Hypothalamus (tissue), 51 donors: ENCODE results near the gene RBBP8.

Source experiments
- DNase-seq, 51 donors: peaks; one replicate each; lab custom pipeline; 2025; lab: John Stamatoyannopoulos, UW

RBBP8 gene

DNA sequence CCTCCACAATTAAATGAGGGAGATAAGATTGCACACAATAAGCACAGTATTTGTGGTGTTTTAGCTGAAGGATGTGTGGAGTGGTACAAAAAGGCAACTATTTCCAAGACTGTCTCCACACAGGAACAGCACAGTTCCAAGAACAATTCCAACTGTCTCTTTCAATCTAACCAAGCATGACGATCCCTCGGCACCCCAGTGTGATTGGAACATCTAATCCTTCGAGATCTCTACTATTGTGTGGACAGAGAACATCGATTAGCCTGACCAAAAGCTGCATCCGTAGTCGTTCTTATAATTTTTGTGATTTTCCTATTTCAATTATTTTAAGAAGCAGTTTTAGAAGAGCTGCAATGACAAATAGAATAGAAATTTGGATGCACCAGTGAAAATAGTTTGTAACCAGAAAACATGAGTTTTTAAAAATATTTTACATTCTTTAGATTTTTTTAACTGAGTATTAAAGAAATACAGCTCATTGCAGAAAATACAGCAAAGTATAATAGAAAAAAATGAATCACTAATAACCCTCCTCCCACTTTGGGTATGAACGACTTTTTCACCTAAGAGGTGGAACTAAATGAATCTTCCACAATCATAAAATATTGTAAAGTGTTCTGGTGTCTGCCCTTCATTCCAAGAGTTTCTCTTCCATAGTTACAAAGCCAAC is 125.8 kb downstream of the RBBP8 start:
- no peak for DNase-seq

DNA sequence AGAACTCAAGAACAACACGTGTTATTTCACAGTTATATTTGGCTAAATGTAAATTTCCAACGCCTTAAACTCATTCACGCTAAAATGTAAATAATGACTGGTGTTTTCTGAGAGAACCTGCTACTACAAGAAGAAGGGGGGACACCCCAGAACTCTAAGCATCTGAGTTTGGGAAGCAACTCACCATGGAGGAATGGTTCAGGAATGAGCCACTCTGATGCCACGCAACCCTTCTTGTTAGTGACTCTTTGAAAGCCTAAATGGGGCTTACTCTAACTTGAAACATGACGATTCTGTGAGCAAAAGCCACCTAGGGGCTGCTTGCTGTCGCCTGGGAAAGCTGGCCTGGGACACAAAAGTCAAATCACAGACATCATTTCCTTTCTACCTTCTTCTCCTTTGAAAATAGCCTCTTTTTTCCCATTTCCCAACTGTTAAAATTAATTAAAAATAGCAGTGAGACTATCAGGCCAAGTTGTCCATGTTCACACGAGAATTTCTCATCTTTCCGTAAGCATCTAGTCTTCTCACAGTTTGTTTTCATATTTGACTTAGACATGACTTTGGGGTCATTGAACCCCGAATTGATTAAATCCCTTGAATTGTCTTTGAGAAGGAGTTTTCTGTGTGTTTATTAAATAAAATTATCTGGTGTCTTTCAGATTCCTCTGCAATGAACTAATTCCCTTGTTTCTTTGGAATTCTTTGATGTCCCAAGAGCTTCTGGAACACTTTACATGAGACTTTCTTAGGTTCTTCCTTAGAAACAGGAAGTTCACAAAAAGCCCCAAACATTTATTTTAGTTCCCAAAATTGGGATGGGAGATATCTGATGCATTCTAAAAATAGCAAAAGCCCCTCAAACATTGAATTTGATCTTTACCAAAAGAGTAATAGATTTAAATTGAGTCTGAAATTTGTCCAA is 126.7 kb downstream of the RBBP8 start:
- DNase-seq = no peak

DNA sequence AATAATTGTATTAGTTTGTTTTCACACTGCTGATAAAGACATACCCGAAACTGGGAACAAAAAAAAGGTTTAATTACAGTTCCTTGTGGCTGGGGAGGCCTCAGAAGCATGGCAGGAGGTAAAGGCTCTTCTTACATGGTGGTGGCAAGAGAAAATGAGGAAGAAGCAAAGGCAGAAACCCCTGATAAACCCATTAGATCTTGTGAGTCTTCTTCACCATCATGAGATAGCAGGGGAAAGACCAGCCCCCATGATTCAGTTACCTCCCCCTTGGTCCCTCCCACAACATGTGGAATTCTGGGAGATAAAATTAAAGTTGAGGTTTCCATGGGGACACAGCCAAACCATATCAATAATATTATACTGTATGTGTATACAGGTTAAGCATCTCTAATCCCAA is 128.9 kb downstream of the RBBP8 start:
- DNase-seq = no peak

DNA sequence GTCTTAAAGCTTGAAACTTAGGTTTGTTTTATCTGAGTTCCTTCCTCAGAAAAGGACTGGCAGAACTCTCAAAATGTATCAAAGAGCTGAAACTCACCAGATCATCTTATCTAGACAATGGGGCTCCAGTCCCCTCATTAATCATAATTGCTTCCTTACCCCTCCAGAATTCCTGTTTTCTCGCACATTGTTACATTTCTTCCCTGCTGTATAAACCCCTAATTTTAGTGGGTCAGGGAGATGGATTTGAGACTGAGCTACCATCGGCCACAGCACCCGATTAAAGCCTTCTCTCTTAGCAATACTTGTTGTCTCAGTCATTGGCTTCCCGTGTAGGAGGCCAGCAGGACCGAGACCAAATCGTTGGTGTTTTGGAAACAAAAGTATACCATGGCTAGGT is 130.4 kb downstream of the RBBP8 start:
- DNase-seq = no peak

DNA sequence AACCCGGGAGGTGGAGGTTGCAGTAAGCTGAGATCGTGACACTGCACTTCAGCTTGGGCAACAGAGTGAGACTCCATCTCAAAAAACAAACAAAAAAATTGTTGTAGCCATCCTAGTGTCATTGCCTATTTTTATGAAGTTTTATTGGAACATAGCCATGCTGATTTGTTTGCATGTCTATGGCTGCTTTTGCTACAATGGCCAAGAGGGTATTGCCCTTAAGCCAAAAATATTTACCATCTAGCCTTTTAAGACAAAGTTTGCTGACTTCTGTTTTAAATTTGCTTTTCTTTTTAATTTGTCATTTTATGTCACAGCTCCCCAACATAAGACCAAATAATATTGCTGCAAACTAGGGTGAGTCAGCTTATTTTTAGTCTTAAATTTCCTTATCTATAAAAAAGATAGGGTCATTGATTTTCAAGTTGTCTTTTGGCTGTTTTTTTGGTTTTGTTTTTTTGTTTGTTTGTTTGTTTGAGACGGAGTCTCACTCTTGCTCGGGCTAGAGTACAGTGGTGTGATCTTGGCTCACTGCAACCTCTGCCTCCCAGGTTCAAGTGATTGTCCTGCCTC is 132.2 kb downstream of the RBBP8 start:
- DNase-seq = no peak

DNA sequence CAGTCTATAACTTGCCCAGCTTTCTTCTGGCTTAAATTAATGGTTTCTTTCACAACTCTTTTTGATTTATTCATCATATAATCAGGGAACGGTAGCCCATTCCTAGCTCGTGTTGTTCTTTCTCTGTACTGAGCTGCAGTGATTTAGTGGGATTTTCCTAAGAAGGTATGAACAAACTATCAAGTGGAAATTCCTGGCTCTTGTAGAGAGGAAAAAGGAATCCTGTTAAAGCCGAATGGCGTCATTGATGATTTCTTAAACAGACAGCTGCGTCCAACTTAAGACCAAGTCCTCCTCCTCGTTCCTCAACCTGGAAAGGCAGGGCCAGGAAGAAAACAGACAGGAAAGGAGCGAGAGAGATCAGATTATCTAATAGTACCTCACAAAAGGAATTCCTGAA is 132.9 kb downstream of the RBBP8 start:
- DNase-seq = no peak

DNA sequence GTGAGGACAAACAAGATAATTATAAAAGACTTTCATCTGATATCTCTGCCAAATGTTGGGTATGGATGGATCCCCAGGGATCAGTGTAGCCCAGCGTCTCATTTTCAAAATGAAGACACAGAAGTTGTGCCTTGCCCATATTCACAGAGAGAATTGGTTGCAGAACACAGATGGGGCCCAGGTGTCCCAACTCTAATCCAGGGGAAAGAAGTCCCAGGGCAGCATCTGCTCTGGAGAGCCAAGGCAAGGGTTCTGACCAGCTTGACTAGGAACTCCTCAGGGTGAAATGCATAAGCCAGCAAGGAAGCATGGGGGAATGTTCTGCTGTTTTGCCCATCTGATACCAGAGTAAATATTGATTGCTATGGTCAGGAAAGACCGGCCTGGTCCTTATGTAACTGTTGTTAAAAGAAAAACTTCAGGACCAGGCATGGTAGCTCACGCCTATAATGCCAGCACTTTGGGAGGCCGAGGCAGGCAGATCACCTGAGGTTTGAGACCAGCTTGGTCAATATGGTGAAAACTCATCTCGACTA is 133.4 kb downstream of the RBBP8 start:
- no peak for DNase-seq

DNA sequence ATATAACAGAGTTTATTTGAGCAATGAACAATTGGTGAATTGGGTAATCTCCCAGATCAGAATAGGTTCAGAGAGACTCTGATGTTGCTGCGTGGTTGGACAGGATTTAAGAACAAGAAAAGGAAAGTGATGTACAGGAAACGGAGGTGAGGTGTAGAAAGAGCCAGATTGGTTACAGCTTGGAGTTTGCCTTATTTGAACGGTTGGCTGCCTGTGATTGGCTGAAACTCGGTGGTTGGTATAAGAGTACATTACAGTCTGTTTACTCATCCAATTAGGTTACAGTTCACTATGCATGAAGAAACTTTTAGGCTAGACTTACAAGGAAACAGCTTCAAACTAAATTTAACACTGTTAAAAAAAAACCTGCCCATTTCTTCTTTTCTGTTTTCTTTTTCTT is 134.1 kb downstream of the RBBP8 start:
- DNase-seq = no peak

DNA sequence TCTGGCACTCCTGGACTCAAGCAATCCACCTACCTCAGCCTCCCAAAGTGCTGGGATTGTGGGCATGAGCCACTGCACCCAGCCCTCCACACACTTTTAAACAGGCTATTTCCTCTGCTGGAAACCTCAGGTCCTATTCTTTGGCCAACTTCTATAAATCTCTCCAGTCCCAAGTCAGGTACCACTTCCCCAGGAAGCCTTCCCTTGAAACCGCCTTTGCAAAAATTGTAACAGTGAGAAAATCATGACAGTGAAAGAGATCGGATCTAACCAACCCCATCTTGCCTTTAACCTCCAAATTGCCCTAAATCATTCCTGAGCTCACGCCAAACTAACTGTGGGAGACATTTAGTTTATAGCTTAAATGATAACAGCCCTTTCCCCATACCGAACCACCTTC is 134.9 kb downstream of the RBBP8 start:
- no peak for DNase-seq

DNA sequence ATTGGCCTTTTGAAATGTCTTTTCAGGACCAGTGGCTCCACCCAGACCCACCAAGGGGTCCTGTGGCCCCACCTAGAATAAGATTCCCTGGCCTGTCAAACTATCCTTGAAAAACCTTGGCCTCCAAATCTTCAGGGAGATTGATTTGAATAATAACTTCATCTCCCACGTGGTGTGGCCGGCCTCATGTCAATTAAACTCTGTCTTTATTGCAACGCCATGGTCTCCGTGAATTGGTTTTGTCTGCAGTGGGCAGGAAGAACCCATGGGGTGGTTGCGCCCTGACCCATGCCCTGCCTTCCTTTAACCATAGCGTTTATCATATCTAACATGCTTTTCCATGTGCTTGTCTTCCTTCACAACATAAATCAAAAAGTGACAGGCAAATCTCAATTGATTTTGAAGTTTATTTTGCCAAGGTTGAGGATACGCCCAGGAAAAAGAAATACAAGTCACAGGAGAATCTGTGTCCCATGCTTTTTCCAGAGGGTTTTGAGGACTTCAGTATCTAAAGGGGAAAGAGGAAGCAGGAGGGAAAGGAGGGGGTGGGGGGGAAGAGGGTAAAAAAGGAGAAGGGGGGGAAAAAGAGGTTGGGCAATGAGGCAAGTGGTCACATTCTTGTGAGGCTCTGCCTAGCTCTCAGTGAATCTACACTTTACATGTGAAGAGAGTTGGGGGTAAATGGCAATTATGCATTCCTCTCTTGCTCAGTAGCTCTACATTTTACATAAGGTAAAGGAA is 135.6 kb downstream of the RBBP8 start:
- no peak for DNase-seq

DNA sequence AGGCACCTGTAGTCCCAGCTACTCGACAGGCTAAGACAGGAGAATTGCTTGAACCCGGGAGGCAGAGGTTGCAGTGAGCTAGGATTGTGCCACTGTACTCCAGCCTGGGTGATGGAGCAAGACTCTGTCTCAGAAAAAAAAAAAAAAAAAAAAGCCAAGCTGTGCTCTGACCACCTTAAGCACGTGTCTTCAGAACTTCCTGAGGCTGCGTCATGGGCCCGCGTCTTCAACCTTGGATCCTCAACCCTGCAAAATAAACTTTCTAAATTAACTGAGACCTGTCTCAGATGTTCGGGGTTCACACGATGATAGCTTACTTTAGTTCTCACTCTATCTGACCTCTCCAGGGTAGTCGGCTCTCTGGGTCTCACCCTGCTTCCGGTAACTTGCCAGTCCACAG is 136.4 kb downstream of the RBBP8 start:
- no peak for DNase-seq

DNA sequence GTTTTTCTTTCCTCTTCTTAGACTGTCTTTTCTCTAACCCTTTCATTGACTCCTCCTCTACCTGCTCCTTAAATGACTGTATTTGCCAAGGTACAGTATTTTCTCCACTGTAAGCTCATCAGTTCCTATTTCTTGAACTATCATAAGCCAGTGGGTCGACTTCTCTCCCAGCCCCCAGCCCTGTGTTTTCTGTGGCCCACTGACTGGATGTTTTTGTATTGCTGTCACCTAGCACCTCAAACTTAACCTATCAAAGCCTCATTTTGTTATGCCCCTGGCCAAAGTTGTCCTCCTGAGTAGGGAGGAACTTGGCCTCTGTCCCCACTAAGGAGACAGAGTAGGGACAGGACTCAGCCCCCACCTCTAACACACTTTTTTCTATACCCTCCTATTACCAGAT is 136.8 kb downstream of the RBBP8 start:
- DNase-seq = no peak

DNA sequence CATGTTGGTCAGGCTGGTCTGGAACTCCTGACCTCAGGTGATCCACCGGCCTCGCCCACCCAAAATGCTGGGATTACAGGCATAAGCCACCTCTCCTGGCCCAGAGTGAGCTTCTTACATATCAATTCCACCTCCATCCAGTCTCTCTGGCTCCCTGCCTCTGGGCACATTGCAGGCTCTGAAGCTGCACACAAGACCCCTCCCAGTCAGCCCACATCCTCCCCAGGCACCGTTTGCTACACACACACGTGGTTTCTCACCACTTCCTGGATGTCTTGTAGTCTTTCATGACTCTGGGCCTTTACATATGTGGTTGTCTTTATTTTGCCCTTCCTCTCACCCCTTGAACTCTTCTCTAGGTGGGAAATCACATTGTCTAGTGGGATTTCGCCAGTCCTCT is 138.2 kb downstream of the RBBP8 start:
- DNase-seq = peak in 13 of 51 donors; percentile 5 to 29 (median 15)

DNA sequence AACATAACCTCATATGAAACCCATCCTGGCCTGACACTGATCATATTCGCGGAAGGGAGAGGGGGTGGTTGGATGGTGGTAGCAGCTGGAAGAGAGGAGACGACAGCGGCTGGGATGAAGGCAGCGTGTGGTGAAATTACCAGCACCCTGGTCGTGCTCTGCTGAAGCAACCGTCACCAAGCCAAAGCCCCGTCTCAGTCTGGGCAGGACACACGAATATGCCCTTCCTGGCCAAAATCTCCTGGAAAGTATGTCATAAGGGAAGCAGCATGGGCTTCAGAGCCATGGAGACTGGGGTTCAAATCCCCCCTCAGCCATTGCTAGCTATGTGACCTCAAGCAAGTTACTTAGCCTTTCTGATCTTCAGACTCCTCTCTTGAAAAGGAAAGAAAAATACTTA is 139.0 kb downstream of the RBBP8 start:
- DNase-seq = no peak

DNA sequence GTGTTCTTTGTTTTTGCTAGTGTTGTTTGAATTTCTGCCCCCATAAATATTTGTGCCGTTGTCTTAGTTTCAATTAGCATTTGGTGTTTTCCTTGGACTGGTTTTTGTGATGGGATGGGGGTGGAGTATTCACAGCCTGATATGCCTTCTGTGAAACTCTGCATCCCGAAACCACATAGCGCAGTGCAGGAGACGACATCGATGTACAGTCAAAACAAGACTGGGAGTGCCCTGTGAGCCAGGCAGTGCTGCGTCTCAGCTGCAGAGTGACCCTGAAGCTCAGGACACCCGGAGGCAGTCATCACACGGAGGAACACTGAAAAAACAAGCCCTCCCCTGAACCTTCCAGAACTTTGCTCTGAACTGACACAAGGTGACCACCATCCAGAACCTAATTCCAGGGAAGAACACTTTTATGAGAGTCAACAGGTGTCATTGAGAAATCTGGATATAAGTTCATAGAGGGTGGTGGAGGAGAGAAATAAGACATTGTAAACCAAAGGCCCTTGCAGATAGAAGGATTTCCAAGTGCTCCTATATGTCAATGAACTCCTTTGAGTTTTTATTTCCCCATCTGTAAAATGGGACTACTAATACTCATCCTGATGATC is 141.0 kb downstream of the RBBP8 start:
- no peak for DNase-seq
